Measurements from ENCODE around the gene SETBP1. TPM values are rescaled to one million over a fixed set of nuclear protein-coding genes. Genes with fewer than 3 reads are reported as not detected.

The SETBP1 gene
- total RNA-seq, 1 donor from 2014 or later = 12.4 TPM

- Histone ChIP-seq H3K9ac (ENCODE audit: low read length) (no peak overlapping the region), H2AFZ (ENCODE audit: low read depth, low read length) (peak overlapping the region; percentile 50), H3K4me2 (ENCODE audit: low read length) (peak overlapping the region; percentile 100), H3K36me3 (ENCODE audit: insufficient read depth, low read length) (no peaks in the 10 kb centered on the region), H3K4me3 (ENCODE audit: insufficient read depth, low read depth, low read length) (peak overlapping the region; percentile 67), H3K9me3 (ENCODE audit: insufficient read depth, low read depth, low read length) (no peaks in the 10 kb centered on the region), H3K4me1 (ENCODE audit: insufficient read depth, low read length) (peaks cover 15% of the 10 kb centered on the region), H3K27me3 (ENCODE audit: insufficient read depth, low read length) (peaks cover 9% of the 10 kb centered on the region), H3K27ac (ENCODE audit: low read depth, low read length) (no peak overlapping the region), H4K20me1 (ENCODE audit: insufficient read depth, low read length) (no peaks in the 10 kb centered on the region), H3K79me2 (ENCODE audit: insufficient read depth, low read length) (no peaks in the 10 kb centered on the region)
- Mint-ChIP-seq H3K27me3 (ENCODE audit: low read depth, unreplicated experiment) (peaks cover 2% of the 10 kb centered on the region), H3K9me3 (ENCODE audit: unreplicated experiment) (no peaks in the 10 kb centered on the region), H3K4me1 (ENCODE audit: low read depth, unreplicated experiment) (peaks cover 3% of the 10 kb centered on the region), H3K4me3 (ENCODE audit: unreplicated experiment) (peak overlapping the region; percentile 78), H3K27ac (ENCODE audit: unreplicated experiment) (peak overlapping the region; percentile 18), H3K36me3 (ENCODE audit: low read depth, unreplicated experiment) (no peaks in the 10 kb centered on the region)
- DNase-seq (ENCODE audit: low read depth) = no peak
- TF ChIP-seq, protein P1, sequence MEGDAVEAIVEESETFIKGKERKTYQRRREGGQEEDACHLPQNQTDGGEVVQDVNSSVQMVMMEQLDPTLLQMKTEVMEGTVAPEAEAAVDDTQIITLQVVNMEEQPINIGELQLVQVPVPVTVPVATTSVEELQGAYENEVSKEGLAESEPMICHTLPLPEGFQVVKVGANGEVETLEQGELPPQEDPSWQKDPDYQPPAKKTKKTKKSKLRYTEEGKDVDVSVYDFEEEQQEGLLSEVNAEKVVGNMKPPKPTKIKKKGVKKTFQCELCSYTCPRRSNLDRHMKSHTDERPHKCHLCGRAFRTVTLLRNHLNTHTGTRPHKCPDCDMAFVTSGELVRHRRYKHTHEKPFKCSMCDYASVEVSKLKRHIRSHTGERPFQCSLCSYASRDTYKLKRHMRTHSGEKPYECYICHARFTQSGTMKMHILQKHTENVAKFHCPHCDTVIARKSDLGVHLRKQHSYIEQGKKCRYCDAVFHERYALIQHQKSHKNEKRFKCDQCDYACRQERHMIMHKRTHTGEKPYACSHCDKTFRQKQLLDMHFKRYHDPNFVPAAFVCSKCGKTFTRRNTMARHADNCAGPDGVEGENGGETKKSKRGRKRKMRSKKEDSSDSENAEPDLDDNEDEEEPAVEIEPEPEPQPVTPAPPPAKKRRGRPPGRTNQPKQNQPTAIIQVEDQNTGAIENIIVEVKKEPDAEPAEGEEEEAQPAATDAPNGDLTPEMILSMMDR (IDR thresholded peaks at IDR 0.05; ENCODE audit: insufficient read depth, low read depth, low read length) = no peak
- TF ChIP-seq EZH2 (IDR thresholded peaks at IDR 0.05; ENCODE audit: insufficient read depth, low read length) = no peak
- FAIRE-seq = no peak
Observed at GRCh38 chr18:44678725-44679055, 2.0 kb upstream of the SETBP1 start.

GRCh38 chr18:44679056-44679913 lies 1.4 kb upstream of the SETBP1 start:
- Histone ChIP-seq H3K36me3 (ENCODE audit: insufficient read depth, low read length) (no peaks in the 10 kb centered on the region), H4K20me1 (ENCODE audit: insufficient read depth, low read length) (no peaks in the 10 kb centered on the region), H3K4me1 (ENCODE audit: insufficient read depth, low read length) (peaks cover 15% of the 10 kb centered on the region), H3K9me3 (ENCODE audit: insufficient read depth, low read depth, low read length) (no peaks in the 10 kb centered on the region), H3K27ac (ENCODE audit: low read depth, low read length) (peak overlapping the region; percentile 87), H3K4me3 (ENCODE audit: insufficient read depth, low read depth, low read length) (peak overlapping the region; percentile 67), H3K9ac (ENCODE audit: low read length) (peak overlapping the region; percentile 89), H2AFZ (ENCODE audit: low read depth, low read length) (peak overlapping the region; percentile 80), H3K4me2 (ENCODE audit: low read length) (peak overlapping the region; percentile 100), H3K27me3 (ENCODE audit: insufficient read depth, low read length) (peaks cover 9% of the 10 kb centered on the region), H3K79me2 (ENCODE audit: insufficient read depth, low read length) (no peaks in the 10 kb centered on the region)
- Mint-ChIP-seq H3K27me3 (ENCODE audit: low read depth, unreplicated experiment) (peaks cover 2% of the 10 kb centered on the region), H3K27ac (ENCODE audit: unreplicated experiment) (peak overlapping the region; percentile 12), H3K36me3 (ENCODE audit: low read depth, unreplicated experiment) (no peaks in the 10 kb centered on the region), H3K9me3 (ENCODE audit: unreplicated experiment) (no peaks in the 10 kb centered on the region), H3K4me1 (ENCODE audit: low read depth, unreplicated experiment) (peaks cover 3% of the 10 kb centered on the region), H3K4me3 (ENCODE audit: unreplicated experiment) (peak overlapping the region; percentile 87)
- TF ChIP-seq, protein P1 (IDR thresholded peaks at IDR 0.05; ENCODE audit: insufficient read depth, low read depth, low read length) = peak; percentile 49
- TF ChIP-seq EZH2 (IDR thresholded peaks at IDR 0.05; ENCODE audit: insufficient read depth, low read length) = no peak
- FAIRE-seq (no peak), DNase-seq (ENCODE audit: low read depth) (peak; percentile 82)

DNA sequence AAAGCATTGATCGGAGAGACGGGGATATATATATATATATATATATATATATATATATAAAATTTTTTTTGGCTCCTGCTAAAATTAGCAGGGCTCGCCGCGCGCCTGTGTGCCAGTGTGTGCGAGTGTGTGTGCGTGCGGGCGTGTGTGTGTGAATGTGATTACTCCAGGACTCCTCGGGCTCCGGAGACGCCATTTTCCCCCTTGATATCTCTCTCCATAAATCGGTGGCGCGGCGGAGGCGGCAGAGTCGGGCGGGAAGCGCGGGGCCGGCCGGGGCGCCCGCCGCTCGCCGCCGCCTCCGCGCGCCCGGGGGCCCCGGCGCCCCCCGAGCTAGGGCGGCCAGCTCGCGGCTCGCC lies 795 bp upstream of the SETBP1 start:
- Histone ChIP-seq H3K36me3 (ENCODE audit: insufficient read depth, low read length) (no peaks in the 10 kb centered on the region), H3K4me1 (ENCODE audit: insufficient read depth, low read length) (peaks cover 15% of the 10 kb centered on the region), H4K20me1 (ENCODE audit: insufficient read depth, low read length) (no peaks in the 10 kb centered on the region), H3K27ac (ENCODE audit: low read depth, low read length) (peak overlapping the region; percentile 23), H2AFZ (ENCODE audit: low read depth, low read length) (peak overlapping the region; percentile 76), H3K9ac (ENCODE audit: low read length) (peak overlapping the region; percentile 67), H3K9me3 (ENCODE audit: insufficient read depth, low read depth, low read length) (no peaks in the 10 kb centered on the region), H3K4me2 (ENCODE audit: low read length) (peak overlapping the region; percentile 100), H3K27me3 (ENCODE audit: insufficient read depth, low read length) (peaks cover 9% of the 10 kb centered on the region), H3K4me3 (ENCODE audit: insufficient read depth, low read depth, low read length) (peak overlapping the region; percentile 72), H3K79me2 (ENCODE audit: insufficient read depth, low read length) (peaks cover 1% of the 10 kb centered on the region)
- Mint-ChIP-seq H3K9me3 (ENCODE audit: unreplicated experiment) (no peaks in the 10 kb centered on the region), H3K4me3 (ENCODE audit: unreplicated experiment) (peak overlapping the region; percentile 87), H3K36me3 (ENCODE audit: low read depth, unreplicated experiment) (no peaks in the 10 kb centered on the region), H3K27me3 (ENCODE audit: low read depth, unreplicated experiment) (peaks cover 2% of the 10 kb centered on the region), H3K4me1 (ENCODE audit: low read depth, unreplicated experiment) (peaks cover 3% of the 10 kb centered on the region), H3K27ac (ENCODE audit: unreplicated experiment) (no peak overlapping the region)
- FAIRE-seq (no peak), DNase-seq (ENCODE audit: low read depth) (peak; percentile 56)
- TF ChIP-seq EZH2 (IDR thresholded peaks at IDR 0.05; ENCODE audit: insufficient read depth, low read length) = no peak

Data from astrocyte (in vitro differentiated cells and primary cell).